ENCODE data around the gene SELENOV. TPM values are rescaled to one million over a fixed set of nuclear protein-coding genes. Genes with fewer than 3 reads are reported as not detected.

SELENOV gene
- total RNA-seq, 1 donor from 2014 or later = not detected

DNA sequence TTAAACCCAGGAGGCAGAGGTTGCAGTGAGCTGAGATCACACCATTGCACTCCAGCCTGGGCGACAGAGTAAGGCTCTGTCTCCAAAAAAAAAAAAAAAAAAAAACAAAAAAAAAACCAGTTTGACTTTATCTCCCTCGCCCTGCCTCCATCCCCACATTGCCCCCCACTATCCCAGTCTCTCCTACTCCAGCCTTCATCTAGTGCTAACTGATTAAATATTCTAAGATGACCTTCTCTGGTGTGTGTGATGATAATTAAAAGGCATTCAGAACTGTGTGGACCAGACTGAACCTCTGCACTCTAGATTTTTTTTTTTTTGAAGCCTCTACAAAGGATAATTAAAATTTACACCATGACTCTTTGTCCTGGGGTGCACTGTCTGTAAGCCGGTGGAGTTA is 22.2 kb upstream of the SELENOV start:
- H3K9ac ChIP-seq (ENCODE audit: low read length) = no peak overlapping the region
- no peaks in the 10 kb centered on the region for H3K9me3 ChIP-seq (ENCODE audit: insufficient read depth, low read depth, low read length)
- Mint-ChIP-seq H3K4me1 (ENCODE audit: low read depth, unreplicated experiment) (no peaks in the 10 kb centered on the region), H3K9me3 (ENCODE audit: unreplicated experiment) (no peaks in the 10 kb centered on the region), H3K27me3 (ENCODE audit: low read depth, unreplicated experiment) (peaks cover 11% of the 10 kb centered on the region), H3K27ac (ENCODE audit: unreplicated experiment) (no peak overlapping the region), H3K4me3 (ENCODE audit: unreplicated experiment) (no peak overlapping the region), H3K36me3 (ENCODE audit: low read depth, unreplicated experiment) (peaks cover 15% of the 10 kb centered on the region)
- no peak overlapping the region for H2AFZ ChIP-seq (ENCODE audit: low read depth, low read length)
- FAIRE-seq (no peak), DNase-seq (ENCODE audit: low read depth) (no peak)
- H3K36me3 ChIP-seq (ENCODE audit: insufficient read depth, low read length) = peaks cover 10% of the 10 kb centered on the region
- TF ChIP-seq, protein P1, sequence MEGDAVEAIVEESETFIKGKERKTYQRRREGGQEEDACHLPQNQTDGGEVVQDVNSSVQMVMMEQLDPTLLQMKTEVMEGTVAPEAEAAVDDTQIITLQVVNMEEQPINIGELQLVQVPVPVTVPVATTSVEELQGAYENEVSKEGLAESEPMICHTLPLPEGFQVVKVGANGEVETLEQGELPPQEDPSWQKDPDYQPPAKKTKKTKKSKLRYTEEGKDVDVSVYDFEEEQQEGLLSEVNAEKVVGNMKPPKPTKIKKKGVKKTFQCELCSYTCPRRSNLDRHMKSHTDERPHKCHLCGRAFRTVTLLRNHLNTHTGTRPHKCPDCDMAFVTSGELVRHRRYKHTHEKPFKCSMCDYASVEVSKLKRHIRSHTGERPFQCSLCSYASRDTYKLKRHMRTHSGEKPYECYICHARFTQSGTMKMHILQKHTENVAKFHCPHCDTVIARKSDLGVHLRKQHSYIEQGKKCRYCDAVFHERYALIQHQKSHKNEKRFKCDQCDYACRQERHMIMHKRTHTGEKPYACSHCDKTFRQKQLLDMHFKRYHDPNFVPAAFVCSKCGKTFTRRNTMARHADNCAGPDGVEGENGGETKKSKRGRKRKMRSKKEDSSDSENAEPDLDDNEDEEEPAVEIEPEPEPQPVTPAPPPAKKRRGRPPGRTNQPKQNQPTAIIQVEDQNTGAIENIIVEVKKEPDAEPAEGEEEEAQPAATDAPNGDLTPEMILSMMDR (IDR thresholded peaks at IDR 0.05; ENCODE audit: insufficient read depth, low read depth, low read length) = no peak
- TF ChIP-seq EZH2 (IDR thresholded peaks at IDR 0.05; ENCODE audit: insufficient read depth, low read length) = no peak
- H3K4me1 ChIP-seq (ENCODE audit: insufficient read depth, low read length) = peaks cover 4% of the 10 kb centered on the region
- no peaks in the 10 kb centered on the region for H3K79me2 ChIP-seq (ENCODE audit: insufficient read depth, low read length)
- H3K27me3 ChIP-seq (ENCODE audit: insufficient read depth, low read length) = peaks cover 2% of the 10 kb centered on the region
- H4K20me1 ChIP-seq (ENCODE audit: insufficient read depth, low read length) = peaks cover 6% of the 10 kb centered on the region
- no peak overlapping the region for H3K4me2 ChIP-seq (ENCODE audit: low read length)
- H3K27ac ChIP-seq (ENCODE audit: low read depth, low read length) = no peak overlapping the region
- no peak overlapping the region for H3K4me3 ChIP-seq (ENCODE audit: insufficient read depth, low read depth, low read length)

DNA sequence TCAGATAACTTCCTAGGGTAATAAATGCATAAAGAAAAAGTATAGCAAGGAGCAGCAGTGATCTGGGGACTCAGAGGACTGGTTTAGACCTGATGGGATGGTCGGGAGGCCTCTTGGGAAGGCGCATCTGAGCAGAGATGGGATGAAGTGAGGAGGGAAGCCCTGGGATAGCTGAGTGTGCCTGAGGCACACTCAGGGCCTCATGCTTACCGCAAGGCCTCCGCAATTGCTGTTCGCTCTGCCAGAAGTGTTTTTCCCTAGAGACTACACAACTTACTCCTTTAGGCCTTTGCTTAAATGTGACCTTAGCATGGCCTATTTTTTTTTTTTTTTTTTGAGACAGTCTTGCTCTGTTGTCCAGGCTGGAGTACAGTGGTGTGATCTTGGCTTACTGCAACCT is 20.3 kb upstream of the SELENOV start:
- FAIRE-seq = no peak
- H3K36me3 Mint-ChIP-seq (ENCODE audit: low read depth, unreplicated experiment) = peaks cover 7% of the 10 kb centered on the region
- H3K36me3 ChIP-seq (ENCODE audit: insufficient read depth, low read length) = peaks cover 2% of the 10 kb centered on the region
- no peak overlapping the region for H2AFZ ChIP-seq (ENCODE audit: low read depth, low read length)
- peaks cover 5% of the 10 kb centered on the region for H3K4me1 Mint-ChIP-seq (ENCODE audit: low read depth, unreplicated experiment)
- H3K27ac ChIP-seq (ENCODE audit: low read depth, low read length) = no peak overlapping the region
- no peak overlapping the region for H3K4me3 ChIP-seq (ENCODE audit: insufficient read depth, low read depth, low read length)
- H3K4me1 ChIP-seq (ENCODE audit: insufficient read depth, low read length) = peaks cover 11% of the 10 kb centered on the region
- H3K79me2 ChIP-seq (ENCODE audit: insufficient read depth, low read length) = no peaks in the 10 kb centered on the region
- no peak for TF ChIP-seq EZH2 (IDR thresholded peaks at IDR 0.05; ENCODE audit: insufficient read depth, low read length)
- TF ChIP-seq, protein P1 (IDR thresholded peaks at IDR 0.05; ENCODE audit: insufficient read depth, low read depth, low read length) = no peak
- no peak overlapping the region for H3K27ac Mint-ChIP-seq (ENCODE audit: unreplicated experiment)
- no peaks in the 10 kb centered on the region for H4K20me1 ChIP-seq (ENCODE audit: insufficient read depth, low read length)
- H3K4me3 Mint-ChIP-seq (ENCODE audit: unreplicated experiment) = no peak overlapping the region
- no peak for DNase-seq (ENCODE audit: low read depth)
- H3K9me3 Mint-ChIP-seq (ENCODE audit: unreplicated experiment) = peaks cover 3% of the 10 kb centered on the region
- H3K9me3 ChIP-seq (ENCODE audit: insufficient read depth, low read depth, low read length) = no peaks in the 10 kb centered on the region
- no peak overlapping the region for H3K4me2 ChIP-seq (ENCODE audit: low read length)
- H3K27me3 ChIP-seq (ENCODE audit: insufficient read depth, low read length) = peaks cover 17% of the 10 kb centered on the region
- no peak overlapping the region for H3K9ac ChIP-seq (ENCODE audit: low read length)
- peaks cover 24% of the 10 kb centered on the region for H3K27me3 Mint-ChIP-seq (ENCODE audit: low read depth, unreplicated experiment)

DNA sequence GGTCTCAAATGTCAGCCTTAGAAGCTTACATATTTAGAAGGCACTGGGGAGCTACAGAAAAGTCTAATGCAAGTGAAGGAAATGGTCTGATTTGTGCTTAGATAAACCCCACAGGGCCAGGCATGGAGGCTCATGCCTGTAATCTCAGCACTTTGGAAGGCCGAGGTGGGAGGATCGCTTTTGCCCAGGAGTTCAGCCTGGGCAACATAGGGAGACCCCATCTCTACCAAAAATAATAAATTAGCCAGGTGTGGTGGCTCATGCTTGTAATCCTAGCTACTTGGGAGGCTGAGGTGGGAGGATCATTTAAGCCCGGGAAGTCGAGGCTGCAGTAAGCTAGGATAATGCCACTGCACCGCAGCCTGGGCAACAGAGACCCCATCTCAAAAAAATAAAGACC is 18.9 kb upstream of the SELENOV start:
- no peak for DNase-seq (ENCODE audit: low read depth)
- Mint-ChIP-seq H3K9me3 (ENCODE audit: unreplicated experiment) (peaks cover 4% of the 10 kb centered on the region), H3K4me3 (ENCODE audit: unreplicated experiment) (no peak overlapping the region), H3K36me3 (ENCODE audit: low read depth, unreplicated experiment) (peaks cover 4% of the 10 kb centered on the region), H3K27ac (ENCODE audit: unreplicated experiment) (no peak overlapping the region), H3K4me1 (ENCODE audit: low read depth, unreplicated experiment) (peaks cover 5% of the 10 kb centered on the region), H3K27me3 (ENCODE audit: low read depth, unreplicated experiment) (peaks cover 36% of the 10 kb centered on the region)
- Histone ChIP-seq H3K27me3 (ENCODE audit: insufficient read depth, low read length) (peaks cover 28% of the 10 kb centered on the region), H4K20me1 (ENCODE audit: insufficient read depth, low read length) (no peaks in the 10 kb centered on the region), H3K4me2 (ENCODE audit: low read length) (no peak overlapping the region), H3K9ac (ENCODE audit: low read length) (no peak overlapping the region), H3K9me3 (ENCODE audit: insufficient read depth, low read depth, low read length) (no peaks in the 10 kb centered on the region), H3K4me1 (ENCODE audit: insufficient read depth, low read length) (peaks cover 11% of the 10 kb centered on the region), H3K4me3 (ENCODE audit: insufficient read depth, low read depth, low read length) (no peak overlapping the region), H3K79me2 (ENCODE audit: insufficient read depth, low read length) (no peaks in the 10 kb centered on the region), H3K27ac (ENCODE audit: low read depth, low read length) (no peak overlapping the region), H3K36me3 (ENCODE audit: insufficient read depth, low read length) (peaks cover 2% of the 10 kb centered on the region), H2AFZ (ENCODE audit: low read depth, low read length) (no peak overlapping the region)
- FAIRE-seq = no peak
- TF ChIP-seq, protein P1 (IDR thresholded peaks at IDR 0.05; ENCODE audit: insufficient read depth, low read depth, low read length) = no peak
- TF ChIP-seq EZH2 (IDR thresholded peaks at IDR 0.05; ENCODE audit: insufficient read depth, low read length) = no peak

All from astrocyte (in vitro differentiated cells and primary cell).